Esophagus muscularis mucosa (tissue), 4 donors: ENCODE results near the gene IDI1. TPM values are rescaled to one million over a fixed set of nuclear protein-coding genes. Genes with fewer than 3 reads are reported as not detected.

Experiments
- DNase-seq: peaks from one replicate; pipeline ENCODE4 v3.0.0-alpha.2; 2017; ENCODE audit errors: extremely low spot score
- H3K27ac ChIP-seq, 4 donors: fragments of 200-600 bp; sonication (generic); replicated peaks in 1 of 4; 1 replicate in 3 of 4; 2 replicates in 1 of 4; pipeline ENCODE4 v1.5.1; 2016 to 2019; ENCODE audit warnings: mild to moderate bottlenecking in 1 of 4
- H3K27me3 ChIP-seq, 4 donors: fragments of 200-600 bp; sonication (generic); one replicate each; pipeline versions ENCODE4 v1.5.1 to v1.6.0; 2016 to 2019
- H3K36me3 ChIP-seq, 4 donors: fragments of 200-600 bp; sonication (generic); one replicate each; pipeline ENCODE4 v1.5.1; 2016 to 2019
- H3K4me1 ChIP-seq, 4 donors: fragments of 200-600 bp; sonication (generic); one replicate each; pipeline ENCODE4 v1.5.1; 2016 to 2019
- H3K4me3 ChIP-seq, 4 donors: fragments of 200-600 bp; sonication (generic); 1 replicate in 2 of 4; 2 replicates in 2 of 4; pipeline ENCODE4 v1.5.1; 2016 to 2019; ENCODE audit warnings: mild to moderate bottlenecking in 4 of 4, moderate library complexity in 1 of 4
- H3K9me3 ChIP-seq, 4 donors: fragments of 200-600 bp; sonication (generic); 1 replicate in 3 of 4; 2 replicates in 1 of 4; pipeline ENCODE4 v1.5.1; 2016 to 2019
- EP300 ChIP-seq: sonication (generic); formaldehyde crosslinking; IDR thresholded peaks from one replicate; pipeline ENCODE4 v1.6.1; 2017; ENCODE audit warnings: antibody characterized with exemption
- POLR2A ChIP-seq: fragments of 450-650 bp; IDR thresholded peaks from one replicate; pipeline ENCODE4 v1.6.1; 2017; ENCODE audit warnings: antibody characterized with exemption, moderate library complexity, mild to moderate bottlenecking, low read depth
- POLR2AphosphoS5 ChIP-seq, 2 donors: sonication (generic); formaldehyde crosslinking; IDR thresholded peaks; one replicate each; pipeline ENCODE4 v1.6.1; 2017; ENCODE audit warnings: antibody characterized with exemption in 2 of 2
- WGBS: methylation state at CpG from one replicate; pipeline ENCODE4 v1.1.5; 2018; 5-methylcytosine and 5-hydroxymethylcytosine counted together
- intact Hi-C: fragments of 100-400 bp; cut with DNase I; formaldehyde crosslinking; loops from one replicate; pipeline ENCODE4 v1.15.1; 2023
- total RNA-seq, 4 donors: library from RNA; depleted of rRNA; stranded (reverse); fragments of >200 nt; gene quantifications; one replicate each; pipeline versions ENCODE4 v1.1.0 to v1.2.1, GENCODE V29; 2016
- TF ChIP-seq, protein P1 (sequence below), 3 experiments: fragments of 200-600 bp in 2 of 3; fragments of 450-650 bp in 1 of 3; sonication (generic) in 2 of 3; IDR thresholded peaks; one replicate each; pipeline ENCODE4 v1.5.1; 2017 to 2019; ENCODE audit warnings: antibody characterized with exemption in 3 of 3, mild to moderate bottlenecking in 2 of 3, moderate library complexity in 1 of 3

The IDI1 gene
- 10 to 100 TPM; 16.8 to 33.3 (median 23.4) TPM for total RNA-seq

- Histone ChIP-seq H3K4me3 (peak within 1 kb of the TSS; percentile 69 to 83 (median 78)), H3K36me3 (peaks cover 0 to 28% (median 22%) of the 10 kb centered on the region in 4 donors), H3K4me1 (peaks cover 35 to 65% (median 50%) of the 10 kb centered on the region in 4 donors), H3K27ac (peak within 1 kb of the TSS; percentile 96 to 98 (median 98)), H3K27me3 (no peaks in the 10 kb centered on the region), H3K9me3 (no peaks in the 10 kb centered on the region)
- peak; percentile 90 to 97 for TF ChIP-seq POLR2AphosphoS5 (IDR thresholded peaks at IDR 0.05)
- TF ChIP-seq POLR2A: peak; percentile 80
- TF ChIP-seq EP300: no peak
- DNase-seq: peak; percentile 99
- 0% methylated on average over 5 of the region's 83 CpGs for WGBS
- intact Hi-C loops: no loop called here
Observed at GRCh38 chr10:1048732-1049424, at the start of gene IDI1. TSS of gene IDI1 (minus strand) at chr10:1049119. CDS start at chr10:1049003, 116 bp downstream.

- DNase-seq: no peak
- Histone ChIP-seq H3K9me3 (no peaks in the 10 kb centered on the region), H3K27me3 (no peaks in the 10 kb centered on the region), H3K4me3 (no peak overlapping the region), H3K27ac (no peak overlapping the region), H3K36me3 (peaks cover 36 to 91% (median 75%) of the 10 kb centered on the region in 4 donors), H3K4me1 (peaks cover 6 to 14% (median 10%) of the 10 kb centered on the region in 4 donors)
- TF ChIP-seq, protein P1, sequence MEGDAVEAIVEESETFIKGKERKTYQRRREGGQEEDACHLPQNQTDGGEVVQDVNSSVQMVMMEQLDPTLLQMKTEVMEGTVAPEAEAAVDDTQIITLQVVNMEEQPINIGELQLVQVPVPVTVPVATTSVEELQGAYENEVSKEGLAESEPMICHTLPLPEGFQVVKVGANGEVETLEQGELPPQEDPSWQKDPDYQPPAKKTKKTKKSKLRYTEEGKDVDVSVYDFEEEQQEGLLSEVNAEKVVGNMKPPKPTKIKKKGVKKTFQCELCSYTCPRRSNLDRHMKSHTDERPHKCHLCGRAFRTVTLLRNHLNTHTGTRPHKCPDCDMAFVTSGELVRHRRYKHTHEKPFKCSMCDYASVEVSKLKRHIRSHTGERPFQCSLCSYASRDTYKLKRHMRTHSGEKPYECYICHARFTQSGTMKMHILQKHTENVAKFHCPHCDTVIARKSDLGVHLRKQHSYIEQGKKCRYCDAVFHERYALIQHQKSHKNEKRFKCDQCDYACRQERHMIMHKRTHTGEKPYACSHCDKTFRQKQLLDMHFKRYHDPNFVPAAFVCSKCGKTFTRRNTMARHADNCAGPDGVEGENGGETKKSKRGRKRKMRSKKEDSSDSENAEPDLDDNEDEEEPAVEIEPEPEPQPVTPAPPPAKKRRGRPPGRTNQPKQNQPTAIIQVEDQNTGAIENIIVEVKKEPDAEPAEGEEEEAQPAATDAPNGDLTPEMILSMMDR (IDR thresholded peaks at IDR 0.05): no peak
- no peak for TF ChIP-seq EP300
- intact Hi-C loops: no loop called here
- no CpG with 5 or more reads among the region's 6 CpGs for WGBS
Observed at GRCh38 chr10:1097436-1097835, 48.5 kb upstream of the IDI1 start.

GRCh38 chr10:1096287-1096889, 47.5 kb upstream of the IDI1 start:
- no peak overlapping the region for H3K27ac ChIP-seq
- intact Hi-C loops: no loop called here
- H3K36me3 ChIP-seq: peaks cover 32 to 84% (median 72%) of the 10 kb centered on the region in 4 donors
- DNase-seq: no peak
- no peaks in the 10 kb centered on the region for H3K27me3 ChIP-seq
- H3K4me1 ChIP-seq: peaks cover 6 to 14% (median 10%) of the 10 kb centered on the region in 4 donors
- H3K4me3 ChIP-seq: no peak overlapping the region
- WGBS: 96% methylated on average over 27 of the region's 27 CpGs
- H3K9me3 ChIP-seq: no peaks in the 10 kb centered on the region
- TF ChIP-seq POLR2A: no peak
- TF ChIP-seq, protein P1 (IDR thresholded peaks at IDR 0.05): no peak
- no peak for TF ChIP-seq EP300
- no peak for TF ChIP-seq POLR2AphosphoS5 (IDR thresholded peaks at IDR 0.05)

GRCh38 chr10:1095498-1095897, 46.6 kb upstream of the IDI1 start:
- intact Hi-C loops: no loop called here
- Histone ChIP-seq H3K36me3 (peaks cover 34 to 84% (median 72%) of the 10 kb centered on the region in 4 donors), H3K4me1 (peaks cover 6 to 14% (median 10%) of the 10 kb centered on the region in 4 donors), H3K27me3 (no peaks in the 10 kb centered on the region), H3K9me3 (no peaks in the 10 kb centered on the region), H3K27ac (no peak overlapping the region), H3K4me3 (no peak overlapping the region)
- 95% methylated on average over 12 of the region's 12 CpGs for WGBS
- no peak for DNase-seq
- no peak for TF ChIP-seq EP300
- no peak for TF ChIP-seq POLR2AphosphoS5 (IDR thresholded peaks at IDR 0.05)
- TF ChIP-seq, protein P1 (IDR thresholded peaks at IDR 0.05): no peak
- TF ChIP-seq POLR2A: no peak
